Tibial artery (tissue), 4 donors: Measurements from ENCODE around the gene GSPT1.
"Not testable (repeated sequence)": the region's sequence is repeated elsewhere in the genome, so short reads cannot be mapped to it uniquely, and the experiment has no call there.

ENCODE experiments used
- DNase-seq, 2 donors: peaks; one replicate each; pipeline ENCODE4 v3.0.0-alpha.2; 2019
- H3K27ac ChIP-seq, 2 donors: fragments of 200-600 bp; sonication (generic) in 1 of 2; 1 replicate in 1 of 2; 2 replicates in 1 of 2; pipeline ENCODE4 v1.5.1; 2018 to 2019; ENCODE audit warnings: mild to moderate bottlenecking in 1 of 2
- H3K27me3 ChIP-seq, 2 donors: fragments of 200-600 bp; sonication (generic) in 1 of 2; one replicate each; pipeline versions ENCODE4 v1.5.1 to v1.6.0; 2016 to 2019
- H3K36me3 ChIP-seq, 3 donors: fragments of 200-600 bp; sonication (generic) in 2 of 3; one replicate each; pipeline ENCODE4 v1.5.1; 2016 to 2019; ENCODE audit warnings: mild to moderate bottlenecking in 2 of 3
- H3K4me1 ChIP-seq, 4 donors: fragments of 200-600 bp; sonication (generic) in 2 of 4; 1 replicate in 3 of 4; 2 replicates in 1 of 4; pipeline ENCODE4 v1.5.1; 2016 to 2019
- H3K4me3 ChIP-seq, 2 donors: fragments of 200-600 bp; sonication (generic) in 1 of 2; 1 replicate in 1 of 2; 2 replicates in 1 of 2; pipeline ENCODE4 v1.5.1; 2018 to 2019; ENCODE audit warnings: mild to moderate bottlenecking in 2 of 2
- H3K9me3 ChIP-seq, 3 donors: fragments of 200-600 bp; sonication (generic) in 1 of 3; one replicate each; pipeline ENCODE4 v1.5.1; 2016 to 2019
- intact Hi-C: fragments of 100-400 bp; cut with DNase I; formaldehyde crosslinking; loops from one replicate; pipeline ENCODE4 v1.15.0; 2023; ENCODE audit warnings: low total_unique reads
- TF ChIP-seq, protein P1 (sequence below), 2 experiments: fragments of 200-600 bp in 1 of 2; fragments of 450-650 bp in 1 of 2; IDR thresholded peaks; one replicate each; pipeline ENCODE4 v1.5.1; 2017 to 2019; ENCODE audit warnings: antibody characterized with exemption in 2 of 2, mild to moderate bottlenecking in 1 of 2, moderate library complexity in 1 of 2

Gene GSPT1

GRCh38 chr16:11824362-11824761, 91.4 kb downstream of the GSPT1 start:
- Histone ChIP-seq H3K9me3 (no peaks in the 10 kb centered on the region), H3K36me3 (no peaks in the 10 kb centered on the region), H3K4me3 (no peak overlapping the region), H3K4me1 (peaks cover 0 to 14% (median 6%) of the 10 kb centered on the region in 4 donors), H3K27me3 (no peaks in the 10 kb centered on the region), H3K27ac (peak overlapping the region in 1 of 2 donors; percentile 8)
- DNase-seq: peak; percentile 65 to 76
- intact Hi-C loops: no loop called here
- TF ChIP-seq, protein P1, sequence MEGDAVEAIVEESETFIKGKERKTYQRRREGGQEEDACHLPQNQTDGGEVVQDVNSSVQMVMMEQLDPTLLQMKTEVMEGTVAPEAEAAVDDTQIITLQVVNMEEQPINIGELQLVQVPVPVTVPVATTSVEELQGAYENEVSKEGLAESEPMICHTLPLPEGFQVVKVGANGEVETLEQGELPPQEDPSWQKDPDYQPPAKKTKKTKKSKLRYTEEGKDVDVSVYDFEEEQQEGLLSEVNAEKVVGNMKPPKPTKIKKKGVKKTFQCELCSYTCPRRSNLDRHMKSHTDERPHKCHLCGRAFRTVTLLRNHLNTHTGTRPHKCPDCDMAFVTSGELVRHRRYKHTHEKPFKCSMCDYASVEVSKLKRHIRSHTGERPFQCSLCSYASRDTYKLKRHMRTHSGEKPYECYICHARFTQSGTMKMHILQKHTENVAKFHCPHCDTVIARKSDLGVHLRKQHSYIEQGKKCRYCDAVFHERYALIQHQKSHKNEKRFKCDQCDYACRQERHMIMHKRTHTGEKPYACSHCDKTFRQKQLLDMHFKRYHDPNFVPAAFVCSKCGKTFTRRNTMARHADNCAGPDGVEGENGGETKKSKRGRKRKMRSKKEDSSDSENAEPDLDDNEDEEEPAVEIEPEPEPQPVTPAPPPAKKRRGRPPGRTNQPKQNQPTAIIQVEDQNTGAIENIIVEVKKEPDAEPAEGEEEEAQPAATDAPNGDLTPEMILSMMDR (IDR thresholded peaks at IDR 0.05): no peak

DNA sequence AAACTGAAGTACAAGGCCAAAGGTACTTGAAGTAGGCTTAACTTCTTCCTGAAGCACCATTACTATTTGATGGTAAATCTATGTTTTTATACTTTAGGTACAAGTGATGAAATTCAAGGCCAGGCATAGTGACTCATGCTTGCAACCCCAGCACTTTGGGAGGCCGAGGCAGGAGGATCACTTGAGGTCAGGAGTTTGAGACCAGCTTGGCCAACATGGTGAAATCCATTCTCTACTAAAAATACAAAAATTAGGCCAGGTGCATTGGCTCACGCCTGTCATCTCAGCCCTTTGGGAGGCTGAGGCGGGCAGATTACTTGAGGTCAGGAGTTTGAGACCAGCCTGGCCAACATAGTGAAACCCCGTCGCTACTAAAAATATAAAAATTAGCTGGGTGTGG, 92.1 kb downstream of the GSPT1 start:
- H3K4me1 ChIP-seq: peaks cover 0 to 14% (median 6%) of the 10 kb centered on the region in 4 donors
- intact Hi-C loops, H3K4me3 ChIP-seq, H3K36me3 ChIP-seq, H3K27ac ChIP-seq, H3K9me3 ChIP-seq, DNase-seq, H3K27me3 ChIP-seq: not testable (repeated sequence)

GRCh38 chr16:11819798-11820197, 96.0 kb downstream of the GSPT1 start:
- peaks cover 0 to 9% (median 6%) of the 10 kb centered on the region in 4 donors for H3K4me1 ChIP-seq
- H3K9me3 ChIP-seq: no peaks in the 10 kb centered on the region
- H3K4me3 ChIP-seq: no peak overlapping the region
- no peaks in the 10 kb centered on the region for H3K36me3 ChIP-seq
- no peak for DNase-seq
- H3K27me3 ChIP-seq: no peaks in the 10 kb centered on the region
- intact Hi-C loops: loop anchor here (10.0 kb wide), 1 partner anchor 415 kb away; no protein-coding TSS in a partner anchor
- H3K27ac ChIP-seq: no peak overlapping the region
- TF ChIP-seq, protein P1 (IDR thresholded peaks at IDR 0.05): no peak

DNA sequence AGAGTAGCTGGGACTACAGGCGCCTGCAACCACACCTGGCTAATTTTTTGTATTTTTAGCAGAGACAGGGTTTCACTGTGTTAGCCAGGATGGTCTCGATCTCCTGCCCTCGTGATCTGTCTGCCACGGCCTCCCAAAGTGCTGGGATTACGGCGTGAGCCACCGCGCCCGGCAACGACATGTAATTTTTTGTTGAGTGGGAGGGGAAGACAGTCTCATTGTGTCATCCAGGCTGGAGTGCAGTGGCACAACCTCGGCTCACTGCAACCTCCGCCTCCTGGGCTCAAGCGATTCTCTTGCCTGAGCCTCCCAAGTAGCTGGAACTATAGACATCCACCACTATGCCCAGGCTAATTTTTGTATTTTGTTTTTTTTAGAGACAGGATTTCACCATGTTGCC, 96.8 kb downstream of the GSPT1 start:
- H3K36me3 ChIP-seq, H3K4me3 ChIP-seq, H3K27ac ChIP-seq, H3K9me3 ChIP-seq, H3K27me3 ChIP-seq, H3K4me1 ChIP-seq, DNase-seq: not testable (repeated sequence)
- intact Hi-C loops: loop anchor here (10.0 kb wide), 1 partner anchor 414 kb away; no protein-coding TSS in a partner anchor
